ENCODE results near the gene MEIS2.
"Not testable (repeated sequence)": the region's sequence is repeated elsewhere in the genome, so short reads cannot be mapped to it uniquely, and the experiment has no call there.

Gene MEIS2

GRCh38 chr15:36996538-36997181 lies 103.7 kb downstream of the MEIS2 start:
- FAIRE-seq (no peak), DNase-seq (ENCODE audit: insufficient read length, low spot score) (no peak)
- TF ChIP-seq PAX5 (IDR thresholded peaks at IDR 0.05; ENCODE audit: insufficient read depth, low read length, severe bottlenecking), result no peak
- no peak for TF ChIP-seq TAF1 (IDR thresholded peaks at IDR 0.05; ENCODE audit: low read depth, low read length)
- TF ChIP-seq POU2F2 (IDR thresholded peaks at IDR 0.05; ENCODE audit: low read depth, low read length), result no peak
- TF ChIP-seq POLR2AphosphoS5 (IDR thresholded peaks at IDR 0.05; ENCODE audit: low read depth, low read length), result no peak
- no peak for TF ChIP-seq SPI1 (IDR thresholded peaks at IDR 0.05; ENCODE audit: low read depth, low read length)
- TF ChIP-seq POLR2A (IDR thresholded peaks at IDR 0.05; ENCODE audit: low read depth, low read length), result no peak

GRCh38 chr15:36996121-36996520 lies 104.2 kb downstream of the MEIS2 start:
- FAIRE-seq, result no peak
- no peak for TF ChIP-seq POLR2AphosphoS5 (IDR thresholded peaks at IDR 0.05; ENCODE audit: low read depth, low read length)
- TF ChIP-seq SPI1 (IDR thresholded peaks at IDR 0.05; ENCODE audit: low read depth, low read length), result no peak
- no peak for TF ChIP-seq TAF1 (IDR thresholded peaks at IDR 0.05; ENCODE audit: low read depth, low read length)
- no peak for TF ChIP-seq POU2F2 (IDR thresholded peaks at IDR 0.05; ENCODE audit: low read depth, low read length)
- TF ChIP-seq POLR2A (IDR thresholded peaks at IDR 0.05; ENCODE audit: low read depth, low read length), result no peak
- TF ChIP-seq PAX5 (IDR thresholded peaks at IDR 0.05; ENCODE audit: insufficient read depth, low read length, severe bottlenecking), result no peak

GRCh38 chr15:36994790-36995189 lies 105.6 kb downstream of the MEIS2 start:
- FAIRE-seq (no peak), DNase-seq (ENCODE audit: insufficient read length, low spot score) (no peak)
- no peak for TF ChIP-seq POLR2AphosphoS5 (IDR thresholded peaks at IDR 0.05; ENCODE audit: low read depth, low read length)
- TF ChIP-seq POU2F2 (IDR thresholded peaks at IDR 0.05; ENCODE audit: low read depth, low read length), result no peak
- TF ChIP-seq SPI1 (IDR thresholded peaks at IDR 0.05; ENCODE audit: low read depth, low read length), result no peak
- TF ChIP-seq PAX5 (IDR thresholded peaks at IDR 0.05; ENCODE audit: insufficient read depth, low read length, severe bottlenecking), result no peak
- TF ChIP-seq POLR2A (IDR thresholded peaks at IDR 0.05; ENCODE audit: low read depth, low read length), result no peak
- no peak for TF ChIP-seq TAF1 (IDR thresholded peaks at IDR 0.05; ENCODE audit: low read depth, low read length)

More at GRCh38 chr15:36996121-36996520, 104.2 kb downstream of the MEIS2 start:
- DNase-seq (ENCODE audit: insufficient read length, low spot score), result no peak

- FAIRE-seq (no peak), DNase-seq (ENCODE audit: insufficient read length, low spot score) (no peak)
- TF ChIP-seq POLR2AphosphoS5 (IDR thresholded peaks at IDR 0.05; ENCODE audit: low read depth, low read length) (no peak), SPI1 (IDR thresholded peaks at IDR 0.05; ENCODE audit: low read depth, low read length) (no peak), PAX5 (IDR thresholded peaks at IDR 0.05; ENCODE audit: insufficient read depth, low read length, severe bottlenecking) (no peak)
Measured at GRCh38 chr15:36992454-36992853, 107.9 kb downstream of the MEIS2 start.

- no peak for TF ChIP-seq POLR2AphosphoS5 (IDR thresholded peaks at IDR 0.05; ENCODE audit: low read depth, low read length)
- TF ChIP-seq POLR2A (IDR thresholded peaks at IDR 0.05; ENCODE audit: low read depth, low read length), result no peak
- no peak for TF ChIP-seq POU2F2 (IDR thresholded peaks at IDR 0.05; ENCODE audit: low read depth, low read length)
- no peak for TF ChIP-seq SPI1 (IDR thresholded peaks at IDR 0.05; ENCODE audit: low read depth, low read length)
- TF ChIP-seq PAX5 (IDR thresholded peaks at IDR 0.05; ENCODE audit: insufficient read depth, low read length, severe bottlenecking), result no peak
- no peak for TF ChIP-seq TAF1 (IDR thresholded peaks at IDR 0.05; ENCODE audit: low read depth, low read length)
- FAIRE-seq (no peak), DNase-seq (ENCODE audit: insufficient read length, low spot score) (no peak)
Measured at GRCh38 chr15:36988947-36989346, 111.4 kb downstream of the MEIS2 start.

GRCh38 chr15:36982430-36982829 lies 117.9 kb downstream of the MEIS2 start:
- TF ChIP-seq TAF1 (IDR thresholded peaks at IDR 0.05; ENCODE audit: low read depth, low read length) (no peak), POLR2A (IDR thresholded peaks at IDR 0.05; ENCODE audit: low read depth, low read length) (no peak), POU2F2 (IDR thresholded peaks at IDR 0.05; ENCODE audit: low read depth, low read length) (no peak), SPI1 (IDR thresholded peaks at IDR 0.05; ENCODE audit: low read depth, low read length) (no peak), PAX5 (IDR thresholded peaks at IDR 0.05; ENCODE audit: insufficient read depth, low read length, severe bottlenecking) (no peak), POLR2AphosphoS5 (IDR thresholded peaks at IDR 0.05; ENCODE audit: low read depth, low read length) (no peak)
- DNase-seq (ENCODE audit: insufficient read length, low spot score) (no peak), FAIRE-seq (no peak)

GRCh38 chr15:36980281-36980680 lies 120.1 kb downstream of the MEIS2 start:
- FAIRE-seq; DNase-seq (ENCODE audit: insufficient read length, low spot score): not testable (repeated sequence)

- no peak for DNase-seq (ENCODE audit: insufficient read length, low spot score)
- no peak for TF ChIP-seq POLR2A (IDR thresholded peaks at IDR 0.05; ENCODE audit: low read depth, low read length)
- TF ChIP-seq TAF1 (IDR thresholded peaks at IDR 0.05; ENCODE audit: low read depth, low read length), result no peak
- no peak for TF ChIP-seq PAX5 (IDR thresholded peaks at IDR 0.05; ENCODE audit: insufficient read depth, low read length, severe bottlenecking)
- no peak for TF ChIP-seq SPI1 (IDR thresholded peaks at IDR 0.05; ENCODE audit: low read depth, low read length)
- no peak for TF ChIP-seq POU2F2 (IDR thresholded peaks at IDR 0.05; ENCODE audit: low read depth, low read length)
- no peak for TF ChIP-seq POLR2AphosphoS5 (IDR thresholded peaks at IDR 0.05; ENCODE audit: low read depth, low read length)
- FAIRE-seq, result no peak
Measured at GRCh38 chr15:36978625-36979024, 121.7 kb downstream of the MEIS2 start.

GRCh38 chr15:36978126-36978525 lies 122.2 kb downstream of the MEIS2 start:
- FAIRE-seq (no peak), DNase-seq (ENCODE audit: insufficient read length, low spot score) (no peak)
- TF ChIP-seq TAF1 (IDR thresholded peaks at IDR 0.05; ENCODE audit: low read depth, low read length), result no peak
- TF ChIP-seq PAX5 (IDR thresholded peaks at IDR 0.05; ENCODE audit: insufficient read depth, low read length, severe bottlenecking), result no peak

- FAIRE-seq, result no peak
- DNase-seq (ENCODE audit: insufficient read length, low spot score), result no peak
- TF ChIP-seq POLR2AphosphoS5 (IDR thresholded peaks at IDR 0.05; ENCODE audit: low read depth, low read length) (no peak), TAF1 (IDR thresholded peaks at IDR 0.05; ENCODE audit: low read depth, low read length) (no peak), PAX5 (IDR thresholded peaks at IDR 0.05; ENCODE audit: insufficient read depth, low read length, severe bottlenecking) (no peak), POU2F2 (IDR thresholded peaks at IDR 0.05; ENCODE audit: low read depth, low read length) (no peak), POLR2A (IDR thresholded peaks at IDR 0.05; ENCODE audit: low read depth, low read length) (no peak), SPI1 (IDR thresholded peaks at IDR 0.05; ENCODE audit: low read depth, low read length) (no peak)
Measured at GRCh38 chr15:36977659-36978058, 122.7 kb downstream of the MEIS2 start.
